ENCODE data around the gene KRTAP9-6. TPM values are rescaled to one million over a fixed set of nuclear protein-coding genes. Genes with fewer than 3 reads are reported as not detected.
"Not testable (repeated sequence)": the region's sequence is repeated elsewhere in the genome, so short reads cannot be mapped to it uniquely, and the experiment has no call there.

KRTAP9-6 gene
- total RNA-seq, 1 experiment from 2014 or later = not detected

DNA sequence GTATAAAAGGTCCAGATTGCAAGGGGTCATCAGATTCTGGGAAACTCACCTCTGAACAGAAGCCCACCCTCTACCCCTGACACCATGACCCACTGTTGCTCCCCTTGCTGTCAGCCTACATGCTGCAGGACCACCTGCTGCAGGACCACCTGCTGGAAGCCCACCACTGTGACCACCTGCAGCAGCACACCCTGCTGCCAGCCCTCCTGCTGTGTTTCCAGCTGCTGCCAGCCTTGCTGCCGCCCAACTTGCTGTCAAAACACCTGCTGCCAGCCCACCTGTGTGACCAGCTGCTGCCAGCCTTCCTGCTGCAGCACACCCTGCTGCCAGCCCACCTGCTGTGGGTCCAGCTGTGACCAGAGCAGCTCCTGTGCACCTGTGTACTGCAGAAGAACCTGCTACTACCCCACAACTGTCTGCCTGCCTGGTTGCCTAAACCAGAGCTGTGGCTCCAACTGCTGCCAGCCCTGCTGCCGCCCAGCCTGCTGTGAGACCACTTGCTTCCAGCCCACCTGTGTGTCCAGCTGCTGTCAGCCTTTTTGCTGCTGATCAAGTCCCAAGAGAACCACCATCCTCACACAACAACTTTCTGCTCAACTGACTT, 15.4 kb upstream of the KRTAP9-6 start, which contains the start of gene KRTAP9-4:
KRTAP9-4 (plus strand) TSS at position 51 of the 604 bp plus-strand sequence; CDS start at position 85, 34 bp downstream.
- H2AFZ ChIP-seq (ENCODE audit: low read depth, low read length, poor library complexity, severe bottlenecking); H3K27me3 ChIP-seq (ENCODE audit: insufficient read depth, low read length); intact Hi-C loops (cut with micrococcal nuclease); H3K9me2 ChIP-seq (ENCODE audit: insufficient read depth); H3K9me3 ChIP-seq (ENCODE audit: control insufficient read depth in 1 of 2, insufficient read depth in 1 of 2, low read depth in 1 of 2, low read length in 2 of 2); RAD21 ChIA-PET (ENCODE audit: low non-redundant PET in 1 of 2, low total read pairs in 2 of 2, uncharacterized antibody in 2 of 2, unreplicated experiment in 2 of 2); DNase-seq (ENCODE audit: low read depth, low spot score); CTCF ChIA-PET; ATAC-seq; H3K27ac ChIP-seq (ENCODE audit: low read depth, low read length); H3K9ac ChIP-seq (ENCODE audit: low read length); H3K4me1 ChIP-seq (ENCODE audit: control insufficient read depth in 1 of 2, insufficient read depth in 2 of 2, low read length in 2 of 2); BruUV-seq (replicated peaks); H4K20me1 ChIP-seq (ENCODE audit: insufficient read depth); H3K4me2 ChIP-seq (ENCODE audit: low read length); H3K79me2 ChIP-seq (ENCODE audit: insufficient read depth, low read length); H3K36me3 ChIP-seq (ENCODE audit: control insufficient read depth in 1 of 2, insufficient read depth in 2 of 2, low read length in 2 of 2); H3K4me3 ChIP-seq (replicated peaks in 1 of 2; ENCODE audit: low read depth in 1 of 2, low read length in 2 of 2); POLR2A ChIA-PET: not testable (repeated sequence)

GRCh38 chr17:41251261-41251660, 13.9 kb upstream of the KRTAP9-6 start:
- POLR2A ChIA-PET = no interaction called here
- H2AFZ ChIP-seq (ENCODE audit: low read depth, low read length, poor library complexity, severe bottlenecking) = no peak overlapping the region
- no peaks in the 10 kb centered on the region for H3K27me3 ChIP-seq (ENCODE audit: insufficient read depth, low read length)
- H3K27ac ChIP-seq (ENCODE audit: low read depth, low read length) = no peak overlapping the region
- RAD21 ChIA-PET (ENCODE audit: low non-redundant PET in 1 of 2, low total read pairs in 2 of 2, uncharacterized antibody in 2 of 2, unreplicated experiment in 2 of 2) = no interaction called here
- CTCF ChIA-PET = no interaction called here
- intact Hi-C loops (cut with micrococcal nuclease) = no loop called here
- no peaks in the 10 kb centered on the region for H3K4me1 ChIP-seq (ENCODE audit: control insufficient read depth in 1 of 2, insufficient read depth in 2 of 2, low read length in 2 of 2)
- no peaks in the 10 kb centered on the region for H4K20me1 ChIP-seq (ENCODE audit: insufficient read depth)
- H3K4me2 ChIP-seq (ENCODE audit: low read length) = no peak overlapping the region
- H3K9me3 ChIP-seq (ENCODE audit: control insufficient read depth in 1 of 2, insufficient read depth in 1 of 2, low read depth in 1 of 2, low read length in 2 of 2) = no peaks in the 10 kb centered on the region
- ATAC-seq (no peak), DNase-seq (ENCODE audit: low read depth, low spot score) (no peak)
- no peaks in the 10 kb centered on the region for H3K36me3 ChIP-seq (ENCODE audit: control insufficient read depth in 1 of 2, insufficient read depth in 2 of 2, low read length in 2 of 2)
- TF ChIP-seq EGR1 (IDR thresholded peaks at IDR 0.05; ENCODE audit: low read depth) (no peak), TCF7L2 (IDR thresholded peaks at IDR 0.05; ENCODE audit: borderline replicate concordance, extremely low read depth, insufficient read depth, insufficient read length) (no peak), ELF1 (IDR thresholded peaks at IDR 0.05; ENCODE audit: borderline replicate concordance, low read depth) (no peak), CEBPB (IDR thresholded peaks at IDR 0.05; ENCODE audit: low read depth) (no peak), REST (IDR thresholded peaks at IDR 0.05; ENCODE audit: low read depth) (no peak), SP1 (IDR thresholded peaks at IDR 0.05; ENCODE audit: low read depth) (no peak), POLR2AphosphoS5 (IDR thresholded peaks at IDR 0.05; ENCODE audit: low read depth, low read length) (no peak), FOSL1 (IDR thresholded peaks at IDR 0.05; ENCODE audit: low read depth) (no peak), EZH2 (IDR thresholded peaks at IDR 0.05) (no peak)
- TF ChIP-seq, protein P1, sequence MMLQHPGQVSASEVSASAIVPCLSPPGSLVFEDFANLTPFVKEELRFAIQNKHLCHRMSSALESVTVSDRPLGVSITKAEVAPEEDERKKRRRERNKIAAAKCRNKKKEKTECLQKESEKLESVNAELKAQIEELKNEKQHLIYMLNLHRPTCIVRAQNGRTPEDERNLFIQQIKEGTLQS (IDR thresholded peaks at IDR 0.05) = no peak
- TF ChIP-seq, protein P2, sequence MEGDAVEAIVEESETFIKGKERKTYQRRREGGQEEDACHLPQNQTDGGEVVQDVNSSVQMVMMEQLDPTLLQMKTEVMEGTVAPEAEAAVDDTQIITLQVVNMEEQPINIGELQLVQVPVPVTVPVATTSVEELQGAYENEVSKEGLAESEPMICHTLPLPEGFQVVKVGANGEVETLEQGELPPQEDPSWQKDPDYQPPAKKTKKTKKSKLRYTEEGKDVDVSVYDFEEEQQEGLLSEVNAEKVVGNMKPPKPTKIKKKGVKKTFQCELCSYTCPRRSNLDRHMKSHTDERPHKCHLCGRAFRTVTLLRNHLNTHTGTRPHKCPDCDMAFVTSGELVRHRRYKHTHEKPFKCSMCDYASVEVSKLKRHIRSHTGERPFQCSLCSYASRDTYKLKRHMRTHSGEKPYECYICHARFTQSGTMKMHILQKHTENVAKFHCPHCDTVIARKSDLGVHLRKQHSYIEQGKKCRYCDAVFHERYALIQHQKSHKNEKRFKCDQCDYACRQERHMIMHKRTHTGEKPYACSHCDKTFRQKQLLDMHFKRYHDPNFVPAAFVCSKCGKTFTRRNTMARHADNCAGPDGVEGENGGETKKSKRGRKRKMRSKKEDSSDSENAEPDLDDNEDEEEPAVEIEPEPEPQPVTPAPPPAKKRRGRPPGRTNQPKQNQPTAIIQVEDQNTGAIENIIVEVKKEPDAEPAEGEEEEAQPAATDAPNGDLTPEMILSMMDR (IDR thresholded peaks at IDR 0.05 in 2 of 3, conservative IDR thresholded peaks at IDR 0.05 in 1 of 3; ENCODE audit: borderline replicate concordance in 1 of 3, insufficient read depth in 1 of 3, low read depth in 2 of 3, low read length in 2 of 3) = no peak
- TF ChIP-seq, protein P3, sequence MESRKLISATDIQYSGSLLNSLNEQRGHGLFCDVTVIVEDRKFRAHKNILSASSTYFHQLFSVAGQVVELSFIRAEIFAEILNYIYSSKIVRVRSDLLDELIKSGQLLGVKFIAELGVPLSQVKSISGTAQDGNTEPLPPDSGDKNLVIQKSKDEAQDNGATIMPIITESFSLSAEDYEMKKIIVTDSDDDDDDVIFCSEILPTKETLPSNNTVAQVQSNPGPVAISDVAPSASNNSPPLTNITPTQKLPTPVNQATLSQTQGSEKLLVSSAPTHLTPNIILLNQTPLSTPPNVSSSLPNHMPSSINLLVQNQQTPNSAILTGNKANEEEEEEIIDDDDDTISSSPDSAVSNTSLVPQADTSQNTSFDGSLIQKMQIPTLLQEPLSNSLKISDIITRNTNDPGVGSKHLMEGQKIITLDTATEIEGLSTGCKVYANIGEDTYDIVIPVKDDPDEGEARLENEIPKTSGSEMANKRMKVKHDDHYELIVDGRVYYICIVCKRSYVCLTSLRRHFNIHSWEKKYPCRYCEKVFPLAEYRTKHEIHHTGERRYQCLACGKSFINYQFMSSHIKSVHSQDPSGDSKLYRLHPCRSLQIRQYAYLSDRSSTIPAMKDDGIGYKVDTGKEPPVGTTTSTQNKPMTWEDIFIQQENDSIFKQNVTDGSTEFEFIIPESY (IDR thresholded peaks at IDR 0.05; ENCODE audit: extremely low read depth, insufficient replicate concordance, low read length) = no peak
- H3K79me2 ChIP-seq (ENCODE audit: insufficient read depth, low read length) = no peaks in the 10 kb centered on the region
- no peak overlapping the region for H3K4me3 ChIP-seq (replicated peaks in 1 of 2; ENCODE audit: low read depth in 1 of 2, low read length in 2 of 2)
- no TSS peak for BruUV-seq (replicated peaks)
- H3K9me2 ChIP-seq (ENCODE audit: insufficient read depth) = no peaks in the 10 kb centered on the region
- no peak overlapping the region for H3K9ac ChIP-seq (ENCODE audit: low read length)
